HepG2 (cell line): ENCODE measurements around the gene PWWP2A. TPM values are rescaled to one million over a fixed set of nuclear protein-coding genes. Genes with fewer than 3 reads are reported as not detected.

ENCODE experiments used
- ATAC-seq: fragments of 200-7000 bp; cut with Tn5 transposase; 3 replicates; pipeline ENCODE4 v1.9.1; 2020; ENCODE audit warnings: mild to moderate bottlenecking, moderate library complexity
- BruUV-seq: library from RNA; stranded (reverse); fragments of 400-500 nt; replicated peaks from 2 replicates; lab custom pipeline; 2021; lab: Mats Ljungman, UMichigan
- CTCF ChIA-PET: fragments of 300-600 bp; formaldehyde crosslinking; extraction: SDS; loops from one replicate; lab custom pipeline; 2021; ENCODE audit warnings: low total read pairs, inconsistent platforms, low intra/inter-chr PET ratio; lab: Yijun Ruan, JAX
- POLR2A ChIA-PET: fragments of 350-600 bp; sonication (Branson Sonifier 250); formaldehyde crosslinking; loops from one replicate; lab custom pipeline; 2020; ENCODE audit warnings: antibody characterized with exemption, inconsistent platforms; lab: Yijun Ruan, JAX
- DNase-seq: peaks from one replicate; pipeline ENCODE4 v3.0.0-alpha.2; 2015; ENCODE audit warnings: low spot score
- FAIRE-seq: peaks from 3 replicates; lab custom pipeline; 2011; peaks lifted over from hg19 to GRCh38; lab: Jason Lieb, UNC
- H2AFZ ChIP-seq: one replicate; pipeline ENCODE4 v1.6.1; 2011; ENCODE audit warnings: low read length, inconsistent platforms
- H3K27ac ChIP-seq: fragments of 300-600 bp; 3 replicates; pipeline ENCODE4 v1.8.0; 2011; ENCODE audit warnings: mixed run types, mild to moderate bottlenecking, mixed read lengths, low read length, inconsistent platforms; ENCODE audit not compliant: insufficient read depth; ENCODE audit errors: extremely low read length
- H3K27me3 ChIP-seq, 2 experiments: fragments of 200-600 bp in 1 of 2; 2 replicates in 1 of 2; 3 replicates in 1 of 2; pipeline versions ENCODE4 v1.6.0 to v1.8.0; 2011; ENCODE audit warnings: low read length in 2 of 2, mild to moderate bottlenecking in 2 of 2, moderate library complexity in 2 of 2, inconsistent platforms in 1 of 2; ENCODE audit not compliant: insufficient read depth in 2 of 2, control insufficient read depth in 1 of 2
- H3K36me3 ChIP-seq, 2 experiments: fragments of 200-600 bp in 1 of 2; replicated peaks in 1 of 2; 2 replicates in 1 of 2; 3 replicates in 1 of 2; pipeline versions ENCODE4 v1.5.1 to v1.8.0; 2011; ENCODE audit warnings: low read length in 2 of 2, inconsistent platforms in 1 of 2; ENCODE audit not compliant: insufficient read depth in 2 of 2, control insufficient read depth in 1 of 2
- H3K4me1 ChIP-seq: 2 replicates; pipeline ENCODE4 v1.5.1; 2012; ENCODE audit warnings: low read length, inconsistent platforms; ENCODE audit not compliant: insufficient read depth
- H3K4me2 ChIP-seq: 2 replicates; pipeline ENCODE4 v1.6.0; 2011; ENCODE audit warnings: low read depth, low read length, inconsistent platforms
- H3K4me3 ChIP-seq, 3 experiments: fragments of 200-600 bp in 1 of 3; sonication (generic), shearing (Covaris generic) in 1 of 3; replicated peaks in 1 of 3; 2 replicates each; pipeline ENCODE4 v1.5.1; 2011 to 2016; ENCODE audit warnings: low read length in 3 of 3, inconsistent platforms in 2 of 3, low read depth in 2 of 3, mild to moderate bottlenecking in 2 of 3, control low read depth in 1 of 3, mixed read lengths in 1 of 3; ENCODE audit not compliant: insufficient read depth in 1 of 3
- H3K79me2 ChIP-seq: one replicate; pipeline ENCODE4 v1.6.1; 2011; ENCODE audit warnings: low read length, inconsistent platforms; ENCODE audit not compliant: insufficient read depth
- H3K9ac ChIP-seq: 2 replicates; pipeline ENCODE4 v1.6.0; 2011; ENCODE audit warnings: mild to moderate bottlenecking, low read depth, low read length, inconsistent platforms; ENCODE audit not compliant: insufficient read depth
- H3K9me3 ChIP-seq: 2 replicates; pipeline ENCODE4 v1.5.1; 2012; ENCODE audit warnings: mild to moderate bottlenecking, low read length
- H4K20me1 ChIP-seq: 2 replicates; pipeline ENCODE4 v1.6.0; 2011; ENCODE audit warnings: inconsistent platforms, mild to moderate bottlenecking, low read length, moderate library complexity; ENCODE audit not compliant: insufficient read depth
- CBX5 ChIP-seq: sonication (generic); formaldehyde crosslinking; IDR thresholded peaks from 2 replicates; pipeline ENCODE4 v1.4.0; 2020; ENCODE audit warnings: missing genetic modification reagents, borderline replicate concordance
- FOXJ3 ChIP-seq: sonication (generic); formaldehyde crosslinking; IDR thresholded peaks from 2 replicates; pipeline ENCODE4 v1.4.0; 2020; ENCODE audit warnings: missing genetic modification reagents, mild to moderate bottlenecking, borderline replicate concordance
- RNF219 ChIP-seq: sonication (generic); formaldehyde crosslinking; IDR thresholded peaks from 2 replicates; pipeline ENCODE4 v1.5.0; 2020; ENCODE audit warnings: mild to moderate bottlenecking, missing genetic modification reagents
- TP53 ChIP-seq: sonication (generic); formaldehyde crosslinking; conservative IDR thresholded peaks from 2 replicates; pipeline ENCODE4 v1.4.0; 2020; ENCODE audit warnings: missing genetic modification reagents
- U2AF1 ChIP-seq: fragments of 200-400 bp; formaldehyde crosslinking; optimal IDR thresholded peaks from 2 replicates; pipeline ENCODE3; 2017; ENCODE audit warnings: mild to moderate bottlenecking, low read depth, low read length
- ZNF234 ChIP-seq: sonication (generic); formaldehyde crosslinking; conservative IDR thresholded peaks from 2 replicates; pipeline ENCODE4 v1.5.1; 2020; ENCODE audit warnings: mild to moderate bottlenecking, missing genetic modification reagents
- ZNF3 ChIP-seq: IDR thresholded peaks from 2 replicates; pipeline ENCODE4 v1.7.0; 2017; ENCODE audit warnings: inconsistent platforms
- ZNF331 ChIP-seq: sonication (generic); formaldehyde crosslinking; IDR thresholded peaks from 2 replicates; pipeline ENCODE4 v1.4.0; 2020; ENCODE audit warnings: missing genetic modification reagents
- ZNF337 ChIP-seq: sonication (generic); formaldehyde crosslinking; IDR thresholded peaks from 2 replicates; pipeline ENCODE4 v1.5.1; 2020; ENCODE audit warnings: missing genetic modification reagents, low read depth, mild to moderate bottlenecking, borderline replicate concordance
- WGBS: methylation state at CpG from one replicate; pipeline ENCODE4 v1.1.6; 2017; ENCODE audit warnings: low lambda C conversion rate; 5-methylcytosine and 5-hydroxymethylcytosine counted together
- in situ Hi-C: cut with HindIII; loops from 2 replicates; pipeline ENCODE4 v1.10.0; 2017; ENCODE audit warnings: low pct_unique_long_range_greater_than_20kb; ENCODE audit not compliant: extremely low pct_ligation_motif_present
- intact Hi-C: fragments of 100-400 bp; cut with micrococcal nuclease; formaldehyde crosslinking; loops from one replicate; pipeline ENCODE4 v1.10.0; 2022; ENCODE audit not compliant: unreplicated experiment
- polyA plus RNA-seq, 8 experiments: library from polyadenylated mRNA; depleted of rRNA in 3 of 8; stranded (reverse) in 7 of 8; unstranded in 1 of 8; fragments of >200 nt; fragmentation: Illumina TruSeq in 4 of 8; extraction: Trizol in 4 of 8; gene quantifications; 2 replicates each; pipeline versions ENCODE4 v1.2.1 to v1.2.3, GENCODE V29; 2011 to 2016; ENCODE audit warnings: low read depth in 4 of 8, missing spikeins in 1 of 8, mixed read lengths in 1 of 8; ENCODE audit not compliant: insufficient read depth in 1 of 8
- total RNA-seq, 5 experiments: library from RNA; depleted of rRNA; stranded (reverse); fragments of >200 nt; fragmentation: Illumina TruSeq; extraction: Trizol; gene quantifications; 2 replicates each; pipeline ENCODE4 v1.2.3, GENCODE V29; 2016; ENCODE audit warnings: low read depth in 1 of 5

Gene PWWP2A
- total and polyA plus RNA-seq, 2 of the 13 experiments (the other 11 are each of a cell fraction or from before 2014, with no cell fraction given) = 7.3 to 16.9 TPM

GRCh38 chr5:160128632-160129031 is 9.4 kb upstream of the PWWP2A start:
- no peak overlapping the region for H3K27ac ChIP-seq
- POLR2A ChIA-PET = no interaction called here
- no peak overlapping the region for H3K9ac ChIP-seq
- H3K4me3 ChIP-seq = no peak overlapping the region
- WGBS = 75% methylated on average over 7 of the region's 7 CpGs
- no peaks in the 10 kb centered on the region for H4K20me1 ChIP-seq
- no TSS peak for BruUV-seq
- no peaks in the 10 kb centered on the region for H3K4me1 ChIP-seq
- no peak for ATAC-seq
- intact Hi-C loops (no loop called here), in situ Hi-C loops (no loop called here)
- TF ChIP-seq TP53 (CRISPR knock-in tag) (no peak), ZNF3 (CRISPR knock-in tag) (no peak), U2AF1 (no peak), ZNF337 (CRISPR knock-in tag) (no peak), CBX5 (CRISPR knock-in tag) (no peak), ZNF331 (no peak), FOXJ3 (CRISPR knock-in tag) (no peak), ZNF234 (CRISPR knock-in tag) (no peak), RNF219 (CRISPR knock-in tag) (no peak)
- TF ChIP-seq, all 625 proteins: peak for 0
- Histone ChIP-seq H3K36me3 (no peaks in the 10 kb centered on the region), H3K9me3 (no peaks in the 10 kb centered on the region), H2AFZ (no peak overlapping the region), H3K79me2 (no peaks in the 10 kb centered on the region), H3K27me3 (no peaks in the 10 kb centered on the region; a peak in 1 of 5 replicates), H3K4me2 (no peak overlapping the region)
- no peak for FAIRE-seq
- CTCF ChIA-PET = no interaction called here
- DNase-seq = no peak
